Anterior cingulate cortex (tissue), 58 donors: Measurements from ENCODE around the gene NDUFS7.

Experiments used
- DNase-seq, 58 donors: peaks; one replicate each; lab custom pipeline; 2025; lab: John Stamatoyannopoulos, UW

Gene NDUFS7

DNA sequence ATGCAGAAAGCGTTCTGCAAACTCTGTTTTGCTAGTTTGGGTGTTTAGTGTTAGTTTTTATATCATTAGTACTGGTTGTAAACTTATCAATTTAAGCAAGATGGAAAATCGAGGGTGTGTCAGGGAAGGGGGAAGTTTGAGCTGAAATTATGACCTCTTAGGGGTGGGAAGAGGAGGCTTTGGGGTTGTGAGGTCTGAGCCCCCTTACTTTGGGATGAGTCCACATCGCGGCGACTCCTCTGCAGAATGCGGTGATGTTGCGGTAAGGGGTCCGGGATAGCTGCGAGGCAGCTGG, 743 bp upstream of the NDUFS7 start:
- DNase-seq: no peak

DNA sequence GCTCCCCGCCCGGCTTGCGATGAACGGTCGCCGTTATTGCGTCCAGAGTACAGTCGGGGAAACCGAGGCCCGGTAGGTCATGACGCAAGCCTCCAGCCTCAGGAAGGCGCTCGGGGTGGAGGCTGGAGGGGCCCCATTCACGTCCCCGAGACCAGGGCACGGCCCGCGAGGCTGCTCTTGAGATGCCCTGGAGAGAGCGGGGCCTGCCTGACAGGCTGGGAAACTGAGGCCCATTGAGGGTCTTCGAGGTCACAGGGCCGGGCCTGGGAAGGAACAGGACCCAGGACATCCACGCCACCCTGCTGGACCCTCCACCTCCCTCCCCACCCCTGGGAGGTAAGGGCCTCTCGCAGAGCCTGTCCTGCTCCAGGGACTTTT, 367 bp downstream of the NDUFS7 start:
- no peak for DNase-seq

DNA sequence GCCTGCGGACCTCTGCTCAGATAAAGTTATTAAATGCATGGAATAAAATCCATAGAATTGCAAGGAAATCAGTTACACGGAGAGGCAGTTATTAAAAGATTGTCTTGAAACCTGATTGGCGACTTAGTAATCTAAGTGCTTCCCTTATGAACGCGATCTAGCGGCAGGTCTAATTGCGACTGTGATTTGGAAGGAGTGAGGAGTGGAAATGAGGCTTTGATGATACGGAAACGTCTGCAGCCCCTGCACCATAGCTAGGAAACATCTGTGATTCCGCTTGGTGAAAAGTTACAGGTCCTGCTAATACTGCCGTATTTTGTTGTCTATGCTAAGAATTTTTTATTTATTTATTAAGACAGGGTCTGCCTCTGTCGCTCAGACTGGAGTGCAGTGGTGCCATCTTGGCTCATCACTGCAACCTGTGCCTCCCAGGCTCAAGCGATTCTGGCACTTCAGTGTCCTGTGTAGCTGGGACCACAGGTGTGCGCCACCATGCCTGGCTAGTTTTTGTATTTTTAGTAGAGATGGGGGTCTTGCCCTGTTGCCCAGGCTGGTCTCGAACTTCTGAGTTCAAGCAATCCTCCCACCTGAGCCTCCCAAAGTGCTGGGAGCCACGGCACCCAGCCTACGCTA, 887 bp downstream of the NDUFS7 start:
- no peak for DNase-seq

DNA sequence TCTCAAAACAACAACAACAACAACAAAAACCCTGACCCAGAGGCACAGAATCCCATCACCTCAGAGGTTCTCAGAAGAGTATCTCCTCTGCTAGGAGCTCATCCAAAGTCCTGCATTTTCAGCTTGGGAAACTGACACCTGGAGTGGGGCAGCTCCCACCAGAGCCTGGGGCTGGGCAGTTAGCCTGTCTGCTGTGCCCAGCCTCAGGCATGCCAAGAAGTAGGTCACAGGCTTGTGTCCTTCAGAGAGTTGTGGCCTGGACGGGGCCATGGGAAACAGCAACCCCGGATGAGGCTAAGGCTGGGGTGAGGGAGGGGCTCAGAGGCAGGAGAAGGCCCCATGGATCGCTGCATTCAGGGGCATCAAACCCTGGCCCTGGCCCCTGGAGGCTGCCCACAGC, 2.1 kb downstream of the NDUFS7 start:
- DNase-seq: no peak

DNA sequence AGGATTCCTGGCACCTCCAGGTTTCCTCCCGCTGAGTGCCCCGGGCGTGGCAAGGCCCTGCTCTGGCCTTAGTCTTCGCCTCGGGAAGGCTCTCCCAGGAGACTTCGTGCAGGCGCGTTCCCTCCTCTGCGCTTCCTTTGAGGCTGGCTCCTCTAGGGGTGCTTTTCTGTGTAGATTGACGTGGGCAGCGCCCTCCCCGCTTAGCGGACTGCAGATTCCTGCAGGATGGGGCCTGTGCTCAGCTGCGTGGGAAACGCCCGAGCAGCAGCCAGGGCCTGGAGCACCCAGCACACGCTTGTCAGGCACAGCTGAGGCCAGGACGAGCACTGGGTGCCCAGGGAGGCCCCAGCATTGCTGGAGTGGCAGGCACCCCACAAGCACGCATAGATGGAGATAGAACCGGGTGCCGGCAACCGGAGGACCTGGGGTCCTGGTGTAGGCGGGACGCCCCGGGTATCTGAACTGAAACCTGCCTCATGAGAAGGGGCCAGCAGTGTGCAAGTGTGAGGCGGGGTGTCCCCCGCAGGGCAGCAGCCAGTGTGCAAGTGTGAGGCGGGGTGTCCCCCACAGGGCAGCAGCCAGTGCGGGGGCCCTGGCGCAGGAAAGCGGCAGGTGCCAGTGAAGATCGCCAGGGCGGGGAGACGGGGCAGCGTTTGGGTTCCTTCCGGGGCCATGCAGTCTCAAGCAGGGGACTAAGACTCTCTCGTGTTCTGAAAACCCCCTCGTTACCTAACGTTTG, 3.4 kb downstream of the NDUFS7 start:
- peak in 6 of 58 donors; percentile 12 to 51 (median 38) for DNase-seq

DNA sequence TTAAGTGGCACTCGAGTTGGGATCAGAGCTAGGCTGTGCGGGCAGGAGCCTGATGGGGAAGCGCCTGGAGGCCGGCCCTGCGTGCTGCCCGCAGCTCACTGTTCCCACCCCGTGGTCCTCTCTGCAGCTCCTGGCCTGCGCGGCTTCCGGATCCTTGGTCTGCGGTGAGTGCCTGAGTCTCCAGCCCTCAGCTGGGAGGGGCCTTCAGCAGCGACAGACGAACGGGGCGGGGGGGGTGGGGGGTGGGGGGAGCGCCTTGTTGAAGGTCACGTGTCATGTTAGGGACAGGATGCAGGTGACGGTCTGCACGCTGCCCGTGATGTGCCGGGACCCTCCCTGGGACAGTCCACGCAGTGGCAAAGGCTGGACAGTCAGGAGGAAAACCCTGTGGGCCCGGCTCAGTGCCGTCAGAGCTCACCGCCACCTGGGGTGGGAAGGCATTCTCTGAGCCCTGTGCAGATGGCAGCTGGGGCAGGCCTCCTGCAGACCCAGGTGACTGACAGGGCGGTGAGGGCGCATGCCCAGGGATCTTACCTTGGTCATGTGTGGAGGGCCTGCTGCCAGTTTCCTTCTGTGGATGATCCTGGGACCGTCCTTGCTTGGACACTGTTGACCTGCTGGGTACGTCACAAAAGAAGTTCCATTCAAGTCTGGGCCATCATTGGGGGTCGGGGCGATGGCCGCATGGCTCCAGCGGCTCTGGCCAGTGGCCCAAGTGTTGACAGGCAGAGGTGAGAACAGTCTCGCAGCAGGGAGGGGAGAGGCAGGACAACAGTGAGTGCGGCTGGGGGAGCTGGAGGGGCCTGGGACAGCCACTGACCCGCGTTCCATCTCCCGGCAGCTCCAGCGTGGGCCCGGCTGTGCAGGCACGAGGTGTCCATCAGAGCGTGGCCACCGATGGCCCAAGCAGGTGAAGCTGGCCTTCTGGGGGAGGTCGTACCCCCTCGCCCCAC, 4.3 kb downstream of the NDUFS7 start:
- DNase-seq: peak in 2 of 58 donors; percentile 47 to 61

DNA sequence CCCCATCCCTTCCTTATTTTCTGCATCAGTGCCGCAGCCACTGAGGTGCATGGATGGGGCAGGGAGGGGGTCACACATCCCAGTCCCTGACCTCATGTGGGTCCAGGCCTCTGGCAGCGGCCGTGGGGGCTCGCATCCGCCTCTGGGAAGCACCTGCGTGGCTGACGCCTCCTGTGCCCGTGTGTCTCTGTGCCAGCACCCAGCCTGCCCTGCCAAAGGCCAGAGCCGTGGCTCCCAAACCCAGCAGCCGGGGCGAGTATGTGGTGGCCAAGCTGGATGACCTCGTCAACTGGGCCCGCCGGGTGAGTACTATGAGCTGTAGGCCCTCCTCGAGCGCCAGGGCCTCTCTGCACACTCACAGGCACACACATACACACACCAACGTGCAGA, 4.9 kb downstream of the NDUFS7 start:
- peak in 2 of 58 donors; percentile 26 to 51 for DNase-seq

DNA sequence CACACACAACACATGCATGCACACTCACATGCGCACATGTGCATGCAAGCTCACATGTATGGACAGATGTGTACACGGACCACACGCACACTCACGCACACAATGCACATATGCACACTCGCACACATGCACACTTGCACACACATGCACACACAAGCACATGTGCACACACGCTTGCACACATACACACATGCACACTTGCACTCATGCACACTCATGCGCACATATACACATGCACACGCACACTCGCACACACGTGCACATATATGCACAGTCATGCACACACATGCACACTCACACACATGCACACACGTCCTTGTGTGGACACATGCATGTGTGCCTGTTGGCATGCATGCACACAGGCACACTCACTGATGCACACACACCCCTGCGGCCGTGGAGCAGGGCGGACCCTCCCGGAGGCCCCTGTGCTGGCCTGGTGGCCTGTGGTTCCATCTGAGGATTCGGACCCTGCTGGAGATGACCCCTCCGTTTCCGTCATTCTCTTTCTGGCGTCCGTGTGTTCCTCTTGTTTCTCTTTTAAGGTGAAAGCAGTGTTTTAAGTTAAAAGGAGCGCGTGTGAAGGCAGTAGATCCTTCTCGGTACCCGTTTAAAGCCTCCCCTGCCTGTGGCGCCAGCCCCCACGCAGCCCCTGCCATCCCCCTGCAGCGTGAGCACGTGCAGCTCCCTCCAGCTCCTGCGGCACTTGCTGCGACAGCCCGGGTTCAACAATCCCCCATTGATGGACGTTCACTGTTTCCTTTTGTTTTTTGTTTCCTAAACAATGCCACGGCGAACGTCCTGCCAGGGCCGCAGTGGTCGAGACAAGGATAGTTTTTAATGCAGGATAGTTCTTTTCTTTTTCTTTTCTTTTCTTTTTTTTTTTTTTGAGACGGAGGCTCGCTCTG, 5.6 kb downstream of the NDUFS7 start:
- DNase-seq: peak in 45 of 58 donors; percentile 17 to 89 (median 61)

DNA sequence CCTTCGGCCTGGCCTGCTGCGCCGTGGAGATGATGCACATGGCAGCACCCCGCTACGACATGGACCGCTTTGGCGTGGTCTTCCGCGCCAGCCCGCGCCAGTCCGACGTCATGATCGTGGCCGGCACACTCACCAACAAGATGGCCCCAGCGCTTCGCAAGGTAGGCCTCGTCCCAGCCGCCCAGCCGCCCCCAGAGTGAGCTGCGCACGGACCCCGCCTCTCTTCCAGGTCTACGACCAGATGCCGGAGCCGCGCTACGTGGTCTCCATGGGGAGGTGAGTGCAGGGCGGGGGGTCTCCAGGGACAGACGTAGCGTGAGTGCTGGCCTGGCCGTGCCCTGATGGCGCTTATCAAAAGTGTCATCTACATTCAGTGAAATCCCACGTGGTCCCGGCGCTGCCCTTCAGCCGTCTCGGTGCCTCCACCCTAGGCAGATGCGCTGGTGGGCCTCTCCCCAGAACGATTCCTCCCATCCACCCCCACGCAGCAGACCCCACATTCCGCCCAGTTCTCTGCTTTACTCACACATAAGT, 7.2 kb downstream of the NDUFS7 start:
- DNase-seq: no peak

DNA sequence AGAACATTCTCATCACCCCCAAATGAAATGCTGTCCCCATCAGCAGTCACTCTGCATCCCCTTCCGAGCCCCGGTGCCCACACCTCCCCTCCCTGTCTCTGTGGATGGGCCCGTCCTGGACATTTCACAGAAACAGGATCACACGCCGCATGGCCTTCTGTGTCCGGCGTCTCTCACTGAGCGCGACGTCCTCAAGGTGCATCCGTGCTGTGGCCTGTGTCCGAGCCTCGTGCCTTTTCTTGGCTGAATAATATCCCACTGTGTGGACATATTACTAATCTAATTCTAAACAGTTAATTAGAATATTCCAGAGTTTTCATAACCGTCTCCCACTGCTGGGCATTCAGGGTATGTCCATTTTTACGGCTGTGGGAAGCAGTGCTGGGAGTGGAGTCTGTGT, 8.7 kb downstream of the NDUFS7 start:
- no peak for DNase-seq

DNA sequence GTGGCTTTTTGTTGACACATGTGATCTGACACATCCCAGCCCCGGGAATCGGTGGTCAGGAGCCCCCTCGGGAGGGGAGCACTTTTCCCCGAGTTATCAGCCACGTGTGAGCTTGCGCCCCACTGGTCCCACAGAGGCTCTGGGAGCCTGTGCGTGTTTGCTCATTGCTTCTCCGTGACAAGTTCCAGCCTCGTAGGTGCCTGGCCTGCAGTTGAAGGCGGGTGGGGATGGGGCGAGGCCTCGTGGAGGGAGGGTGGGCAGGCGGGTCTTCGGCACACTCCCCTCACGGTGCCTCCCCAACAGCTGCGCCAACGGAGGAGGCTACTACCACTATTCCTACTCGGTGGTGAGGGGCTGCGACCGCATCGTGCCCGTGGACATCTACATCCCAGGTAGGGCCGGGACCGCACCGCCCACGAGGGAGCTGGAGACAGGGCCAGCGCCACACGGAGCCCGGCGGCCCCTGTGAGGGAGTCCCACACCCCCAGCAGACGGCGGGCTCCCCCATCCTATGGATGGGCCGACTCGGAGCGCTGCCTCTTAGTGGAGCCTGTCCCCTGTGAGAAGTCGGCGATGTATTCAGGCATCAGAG, 9.3 kb downstream of the NDUFS7 start:
- DNase-seq: no peak

DNA sequence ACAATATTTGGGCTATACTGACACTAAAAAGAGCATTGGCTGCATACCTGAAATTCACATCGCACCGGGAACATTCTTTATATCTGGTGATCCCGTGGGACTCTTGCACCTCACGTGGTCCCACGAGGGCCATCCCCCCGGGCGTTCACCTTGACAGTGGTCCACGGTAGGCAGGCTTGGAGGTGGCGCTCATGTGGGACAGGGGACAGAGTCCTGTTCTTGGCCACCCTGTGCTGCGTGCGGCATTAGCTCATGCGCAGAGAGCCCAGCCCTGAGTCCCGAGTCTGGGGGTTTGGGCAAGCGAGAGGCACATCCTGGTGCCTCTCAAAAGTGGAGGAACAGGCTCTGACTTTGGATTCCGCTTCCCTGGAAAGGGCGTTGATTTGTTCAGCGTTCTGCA, 10.1 kb downstream of the NDUFS7 start:
- no peak for DNase-seq

DNA sequence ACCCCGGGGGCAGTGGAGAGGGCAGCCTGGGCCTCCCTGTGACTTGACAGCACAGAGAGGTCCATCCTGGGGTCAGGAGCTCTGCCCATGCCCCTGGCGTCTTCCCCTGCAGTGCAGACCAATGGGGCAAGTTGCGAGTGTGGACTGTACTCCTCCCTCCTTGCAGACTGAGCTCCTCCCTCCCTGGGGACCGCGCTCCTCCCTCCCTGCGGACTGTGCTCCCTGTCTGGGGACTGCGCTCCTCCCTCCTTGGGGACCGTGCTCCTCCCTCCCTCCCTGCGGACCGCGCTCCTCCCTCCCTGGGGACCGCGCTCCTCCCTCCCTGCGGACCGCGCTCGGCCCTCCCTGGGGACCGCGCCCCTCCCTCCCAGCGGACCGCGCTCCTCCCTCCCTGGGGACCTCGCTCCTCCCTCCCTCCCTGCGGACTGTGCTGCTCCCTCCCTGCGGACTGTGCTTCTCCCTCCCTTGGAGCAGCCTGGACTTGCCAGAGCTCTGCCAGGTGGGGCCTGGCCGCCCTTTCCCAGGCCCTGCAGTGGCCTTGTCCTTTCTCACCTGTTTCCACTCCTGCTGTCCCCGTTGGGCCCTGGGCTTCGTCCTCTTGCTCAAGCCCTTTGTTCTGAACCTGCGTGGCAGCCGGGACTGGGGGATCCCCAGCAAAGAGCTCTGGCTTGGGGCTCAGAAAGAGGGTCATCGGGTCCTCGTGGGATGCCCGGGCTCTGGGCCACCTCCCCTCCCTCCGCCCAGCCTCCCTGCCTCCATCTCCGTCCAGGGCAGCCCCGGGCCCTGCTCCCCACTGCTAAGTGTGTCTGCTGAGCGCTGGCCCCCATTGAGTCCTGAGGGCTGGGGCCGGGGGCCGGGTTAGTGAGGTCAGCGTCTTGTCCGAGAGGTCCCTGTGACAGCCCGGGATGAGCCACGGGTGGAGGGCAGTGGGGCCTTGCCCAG, 10.8 kb downstream of the NDUFS7 start:
- DNase-seq: peak in 18 of 58 donors; percentile 21 to 76 (median 46)

DNA sequence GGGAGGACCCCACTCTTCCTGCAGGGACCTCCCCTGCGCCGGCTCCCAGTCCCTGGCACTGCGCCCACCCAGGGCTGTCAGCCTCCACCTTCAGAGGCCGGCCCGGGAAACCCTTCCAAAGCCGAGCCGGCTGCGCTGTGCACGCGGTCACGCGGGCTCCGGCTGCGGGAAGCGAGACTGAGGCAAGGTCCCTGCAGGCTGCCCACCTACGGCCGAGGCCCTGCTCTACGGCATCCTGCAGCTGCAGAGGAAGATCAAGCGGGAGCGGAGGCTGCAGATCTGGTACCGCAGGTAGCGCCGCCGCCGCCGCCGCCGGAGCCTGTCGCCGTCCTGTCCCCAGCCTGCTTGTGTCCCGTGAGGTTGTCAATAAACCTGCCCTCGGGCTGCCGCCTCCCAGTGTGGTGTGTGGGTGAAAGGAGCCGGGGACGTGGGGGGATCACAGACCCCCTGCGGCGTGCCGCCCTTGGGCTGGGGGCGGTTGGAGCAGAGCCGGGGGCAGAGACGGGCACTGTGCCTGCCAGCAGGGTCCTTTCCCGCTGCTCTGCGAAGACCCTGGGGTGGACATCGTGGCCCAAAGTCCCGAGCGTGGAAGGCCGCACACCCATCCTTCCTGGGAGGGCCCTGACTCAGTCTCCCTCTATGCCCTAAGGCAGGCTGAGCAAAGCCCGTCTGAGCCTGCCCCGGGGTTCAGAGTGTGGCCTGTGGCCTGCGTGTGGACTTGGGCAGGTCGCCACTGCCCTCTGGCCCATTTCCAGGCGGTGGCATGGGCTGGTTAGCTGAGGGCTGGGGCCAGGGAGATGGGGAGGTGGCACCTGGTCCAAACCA, 11.7 kb downstream of the NDUFS7 start:
- DNase-seq: peak in 3 of 58 donors; percentile 23 to 57 (median 31)

DNA sequence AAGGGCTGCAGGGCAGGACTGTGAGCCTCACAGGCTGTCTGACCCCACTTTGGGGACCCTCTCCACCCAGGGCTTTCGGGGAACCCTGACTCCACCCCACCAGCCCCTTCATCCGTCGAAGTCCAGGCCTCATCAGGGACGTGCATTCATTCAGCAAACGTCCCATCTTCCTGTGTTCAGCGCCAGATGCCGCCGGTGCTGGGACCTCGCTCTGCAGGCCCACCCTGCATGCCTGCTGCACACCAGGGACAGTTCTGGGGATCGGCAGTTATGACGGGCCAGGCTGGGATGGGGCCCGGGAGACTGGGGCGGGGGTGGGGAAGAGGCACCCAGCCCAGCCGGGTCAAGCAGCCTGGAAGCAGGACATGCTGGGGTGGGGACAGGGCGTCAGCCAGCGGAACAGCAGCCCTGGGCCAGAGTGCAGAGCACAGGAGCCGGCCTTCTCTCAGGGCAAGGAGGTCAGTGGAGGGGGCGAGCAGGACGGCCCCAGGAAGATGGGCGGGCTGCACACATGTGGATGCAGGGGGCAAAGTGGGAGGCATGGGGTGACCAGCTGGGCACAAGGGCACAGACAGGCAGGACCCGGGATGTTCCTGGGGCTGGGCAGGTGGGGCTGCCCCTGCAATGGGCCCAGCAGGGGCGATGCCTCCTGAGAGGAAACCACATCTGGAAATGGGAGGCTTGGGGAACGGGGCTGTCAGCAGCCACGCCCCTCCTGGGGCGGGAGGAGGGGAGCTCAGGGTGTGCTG, 12.5 kb downstream of the NDUFS7 start:
- DNase-seq: peak in 2 of 58 donors; percentile 30 to 34

DNA sequence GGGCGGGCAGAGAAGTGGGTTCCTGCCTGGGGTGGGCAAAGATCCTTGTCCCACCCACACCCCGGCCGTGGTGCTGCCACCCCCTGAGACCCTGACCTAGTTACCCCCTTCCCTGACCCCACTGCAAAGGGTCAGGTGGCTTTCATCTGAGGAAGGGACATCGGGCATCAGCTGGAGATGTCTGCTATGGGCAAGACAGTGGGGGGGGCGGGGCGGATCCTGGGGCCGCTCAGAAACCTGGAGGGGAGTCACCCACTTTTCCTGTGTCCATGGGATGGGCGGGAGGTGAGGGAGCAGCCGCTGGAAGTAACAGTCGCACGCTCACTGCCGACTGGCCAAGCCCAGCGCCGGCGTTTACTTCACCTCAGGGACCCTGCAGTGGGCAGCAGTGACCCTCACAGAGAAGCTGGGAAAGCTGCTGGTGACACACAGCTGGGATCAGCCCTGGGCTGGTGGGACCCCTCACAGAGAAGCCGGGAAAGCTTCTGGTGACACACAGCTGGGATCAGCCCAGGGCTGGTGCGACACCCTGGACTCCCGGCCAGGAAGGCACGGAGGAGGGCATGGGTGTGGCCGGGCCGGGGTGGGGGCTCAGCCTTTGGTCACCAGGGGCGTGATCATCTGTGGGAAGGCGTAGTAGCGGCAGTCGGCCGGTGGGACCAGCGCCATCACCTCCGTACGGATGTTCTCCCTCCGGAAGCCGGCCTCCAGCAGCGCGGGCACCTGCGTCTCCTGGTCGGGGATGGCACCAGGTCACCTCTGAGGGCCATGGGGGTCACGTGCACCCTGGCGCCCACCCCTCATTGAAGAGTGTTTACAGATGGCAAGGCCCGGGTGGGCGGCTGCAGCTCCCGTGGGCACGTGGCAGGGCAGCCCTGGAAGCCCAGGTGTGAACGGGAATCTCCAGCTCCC, 13.3 kb downstream of the NDUFS7 start:
- no peak for DNase-seq
